Heart right ventricle (tissue), 16 donors: ENCODE measurements around the gene DEXI. TPM values are rescaled to one million over a fixed set of nuclear protein-coding genes. Genes with fewer than 3 reads are reported as not detected.

Experiments
- ATAC-seq, 8 donors: fragments of 200-7000 bp; cut with Tn5 transposase; one replicate each; pipeline ENCODE4 v1.9.1; 2020; ENCODE audit warnings: mild to moderate bottlenecking in 8 of 8, moderate library complexity in 8 of 8, moderate number of reproducible peaks in 1 of 8
- DNase-seq, 2 donors: peaks; one replicate each; pipeline ENCODE4 v3.0.0-alpha.2; 2020
- H3K27ac ChIP-seq, 10 donors: fragments of 200-600 bp; sonication (generic) in 2 of 10; one replicate each; pipeline versions ENCODE4 v1.5.0 to v1.8.0; 2020 to 2022; ENCODE audit warnings: mild to moderate bottlenecking in 3 of 10
- H3K27me3 ChIP-seq, 7 donors: fragments of 200-600 bp; one replicate each; pipeline ENCODE4 v1.8.0; 2021 to 2022; ENCODE audit warnings: mild to moderate bottlenecking in 2 of 7
- H3K36me3 ChIP-seq, 9 donors: fragments of 200-600 bp; sonication (generic) in 1 of 9; one replicate each; pipeline versions ENCODE4 v1.5.0 to v1.8.0; 2020 to 2022; ENCODE audit warnings: mild to moderate bottlenecking in 2 of 9
- H3K4me1 ChIP-seq, 9 donors: fragments of 200-600 bp; sonication (generic) in 1 of 9; one replicate each; pipeline versions ENCODE4 v1.5.0 to v1.8.0; 2020 to 2022; ENCODE audit warnings: mild to moderate bottlenecking in 4 of 9
- H3K4me3 ChIP-seq, 10 donors: fragments of 200-600 bp; sonication (generic) in 2 of 10; one replicate each; pipeline versions ENCODE4 v1.5.0 to v1.8.0; 2020 to 2022; ENCODE audit warnings: mild to moderate bottlenecking in 7 of 10, moderate library complexity in 2 of 10
- H3K9me3 ChIP-seq, 11 donors: fragments of 200-600 bp in 10 of 11; sonication (generic) in 2 of 11; one replicate each; pipeline versions ENCODE4 v1.5.0 to v1.8.0; 2013 to 2022; ENCODE audit warnings: mild to moderate bottlenecking in 2 of 11, control low read depth in 1 of 11, moderate library complexity in 1 of 11
- CTCF ChIP-seq, 9 donors: fragments of 200-600 bp; sonication (generic) in 2 of 9; IDR thresholded peaks; one replicate each; pipeline versions ENCODE4 v1.5.0 to v1.8.0; 2021 to 2022; ENCODE audit warnings: antibody characterized with exemption in 9 of 9, mild to moderate bottlenecking in 5 of 9, moderate library complexity in 1 of 9
- WGBS, 2 donors: extraction: QIAGEN DNeasy Blood & Tissue Kit; methylation state at CpG; one replicate each; pipeline ENCODE4 v1.1.7; 2013; ENCODE audit warnings: inconsistent platforms in 1 of 2; 5-methylcytosine and 5-hydroxymethylcytosine counted together
- intact Hi-C, 10 donors: fragments of 100-400 bp; cut with DNase I; formaldehyde crosslinking; loops; one replicate each; pipeline versions ENCODE4 v1.11.1 to v1.14.2; 2022
- polyA plus RNA-seq, 2 donors: library from polyadenylated mRNA; stranded (reverse); fragments of 200-250 nt; gene quantifications; one replicate each; pipeline ENCODE4 v1.2.3, GENCODE V29; 2013
- total RNA-seq, 10 donors: library from RNA; stranded (reverse); fragmentation: NEBNext Ultra II Directional in 3 of 10; extraction: Animal tissue kit (Norgen Biotek cat#: 25700) in 3 of 10; gene quantifications; one replicate each; pipeline versions ENCODE4 v1.2.1 to v1.2.4, GENCODE V29; 2021 to 2023
- donor health status: Arrhythmogenic right ventricular cardiomyopathy.
- donor health status: ischemic (EF 13 %, LVEDD 7.1; RV severe dilation, severe dysfunction).
- donor health status: healthy with polysubstance abuse.
- donor health status: DM: no; HTN: yes; CAD: no.
- donor health status: DM: no; HTN: no; CAD: no.
- donor health status: ischemic (EF 25% LVEDD 6.9; RV normal size, moderate dysfunction).
- donor health status: ischemic (EF 25% LVEDD 5.7; RV mildly dilated, moderate dysfunction).
- donor health status: healthy.
- donor health status: DM: yes; HTN: yes; CAD: no.
- donor health status: Ischemic cardiomyopathy.
- donor health status: ischemic (EF 35%, LVEDD 5.7; RV mildly dilated, moderate dysfunction).
- donor health status: nonischemic (EF 11% LVEDD 7.7; RV severe dilation, severe dysfunction).
- donor health status: DM: yes; HTN: yes; CAD: no.
- donor health status: PGD.
- donor health status: ischemic (EF 29% LVEDD 5.4; RV normal size, mild dysfunction).
- donor health status: nonischemic (EF 23%, LVEDD 6.1; RV moderate dilation, normal function).

The DEXI gene
- total and polyA plus RNA-seq, 12 donors: 68.8 to 109 (median 88.5) TPM

GRCh38 chr16:10941127-10941933, 938 bp downstream of the DEXI start:
- Histone ChIP-seq H3K9me3 (no peaks in the 10 kb centered on the region), H3K36me3 (peaks cover 0 to 3% (median 0%) of the 10 kb centered on the region in 9 donors), H3K4me1 (peaks cover 38 to 85% (median 79%) of the 10 kb centered on the region in 9 donors), H3K27me3 (no peaks in the 10 kb centered on the region), H3K27ac (peak overlapping the region; percentile 7 to 94 (median 90)), H3K4me3 (peak overlapping the region; percentile 50 to 89 (median 80))
- DNase-seq: no peak
- peak in 3 of 8 donors; percentile 0 to 8 (median 1) for ATAC-seq
- no peak for TF ChIP-seq CTCF (IDR thresholded peaks at IDR 0.05)
- WGBS, 2 donors: 3% methylated on average over 32 to 33 of the region's 36 CpGs
- intact Hi-C loops: loop anchor here in 1 of 10 donors (5.0 kb wide), 1 partner anchor 114 kb away; no protein-coding TSS in a partner anchor

GRCh38 chr16:10940501-10941079, 1.7 kb downstream of the DEXI start:
- Histone ChIP-seq H3K27me3 (no peaks in the 10 kb centered on the region), H3K27ac (peak overlapping the region; percentile 7 to 94 (median 90)), H3K4me3 (peak overlapping the region; percentile 50 to 89 (median 80)), H3K36me3 (peaks cover 0 to 11% (median 0%) of the 10 kb centered on the region in 9 donors), H3K4me1 (peaks cover 32 to 85% (median 79%) of the 10 kb centered on the region in 9 donors), H3K9me3 (no peaks in the 10 kb centered on the region)
- no peak for TF ChIP-seq CTCF (IDR thresholded peaks at IDR 0.05)
- DNase-seq (no peak), ATAC-seq (no peak)
- 19 to 23% methylated on average over 8 of the region's 8 CpGs for WGBS, 2 donors
- intact Hi-C loops: loop anchor here in 1 of 10 donors (5.0 kb wide), 1 partner anchor 113 kb away; no protein-coding TSS in a partner anchor

GRCh38 chr16:10939649-10940234, 2.5 kb downstream of the DEXI start:
- TF ChIP-seq CTCF (IDR thresholded peaks at IDR 0.05): no peak
- H3K27me3 ChIP-seq: no peaks in the 10 kb centered on the region
- H3K4me1 ChIP-seq: peaks cover 30 to 85% (median 80%) of the 10 kb centered on the region in 9 donors
- DNase-seq (no peak), ATAC-seq (no peak)
- no peaks in the 10 kb centered on the region for H3K9me3 ChIP-seq
- peak overlapping the region in 9 of 10 donors; percentile 50 to 89 (median 82) for H3K4me3 ChIP-seq
- 72 to 81% methylated on average over 7 of the region's 7 CpGs for WGBS, 2 donors
- H3K27ac ChIP-seq: peak overlapping the region in 9 of 10 donors; percentile 1 to 94 (median 90)
- intact Hi-C loops: loop anchor here in 2 of 10 donors (5.0 to 10.0 kb wide), 2 partner anchors 112 to 615 kb away; no protein-coding TSS in a partner anchor
- peaks cover 0 to 11% (median 0%) of the 10 kb centered on the region in 9 donors for H3K36me3 ChIP-seq
